PC-9 (cell line): ENCODE results near the gene SUSD2. TPM values are rescaled to one million over a fixed set of nuclear protein-coding genes. Genes with fewer than 3 reads are reported as not detected.
A peak's percentile ranks its signal among the peaks of the same experiment; 100 is the strongest.
"Not testable (repeated sequence)": the region's sequence is repeated elsewhere in the genome, so short reads cannot be mapped to it uniquely, and the experiment has no call there.

Experiments used
- BruUV-seq: library from RNA; stranded (reverse); fragments of 400-500 nt; replicated peaks from 2 replicates; lab custom pipeline; 2021; lab: Mats Ljungman, UMichigan
- CTCF ChIA-PET: fragments of 300-600 bp; sonication (Branson Sonifier 250); formaldehyde crosslinking; loops from one replicate; lab custom pipeline; 2022; ENCODE audit warnings: antibody characterized with exemption; lab: Charles Lee
- POLR2A ChIA-PET: fragments of 300-600 bp; sonication (Branson Sonifier 250); formaldehyde crosslinking; loops from one replicate; lab custom pipeline; 2022; ENCODE audit warnings: antibody characterized with exemption; ENCODE audit not compliant: unreplicated experiment; lab: Charles Lee
- DNase-seq, 2 experiments: peaks; one replicate each; pipeline versions ENCODE4 v3.0.0 to v3.0.0-alpha.2; 2015 to 2022; ENCODE audit warnings: mixed read lengths in 1 of 2
- H2AFZ ChIP-seq: fragments of 200-600 bp; sonication (generic); 2 replicates; pipeline ENCODE4 v1.8.1; 2017; ENCODE audit warnings: antibody characterized with exemption
- H3F3A ChIP-seq: fragments of 200-600 bp; sonication (generic); 2 replicates; pipeline ENCODE4 v1.8.1; 2017; ENCODE audit warnings: antibody characterized with exemption, mild to moderate bottlenecking, low read depth; ENCODE audit not compliant: insufficient read depth
- H3K27ac ChIP-seq: fragments of 200-600 bp; sonication (generic); 2 replicates; pipeline ENCODE4 v1.6.1; 2016; ENCODE audit warnings: mixed run types
- H3K27me3 ChIP-seq: fragments of 200-600 bp; sonication (generic); 2 replicates; pipeline ENCODE4 v1.6.1; 2016; ENCODE audit warnings: low read depth, mixed run types; ENCODE audit not compliant: insufficient read depth
- H3K36me3 ChIP-seq: fragments of 200-600 bp; sonication (generic); 2 replicates; pipeline ENCODE4 v1.6.1; 2016; ENCODE audit warnings: low read depth, mixed run types
- H3K4me1 ChIP-seq: fragments of 200-600 bp; sonication (generic); replicated peaks from 2 replicates; pipeline ENCODE4 v1.6.1; 2016; ENCODE audit warnings: mixed run types; ENCODE audit not compliant: insufficient read depth
- H3K4me2 ChIP-seq: fragments of 200-600 bp; sonication (generic); 2 replicates; pipeline ENCODE4 v1.6.1; 2017; ENCODE audit warnings: mixed run types
- H3K4me3 ChIP-seq: fragments of 200-600 bp; sonication (generic); 2 replicates; pipeline ENCODE4 v1.6.1; 2016; ENCODE audit warnings: mixed run types
- H3K79me2 ChIP-seq: fragments of 200-600 bp; sonication (generic); 2 replicates; pipeline ENCODE4 v1.6.1; 2017; ENCODE audit warnings: low read depth, mixed run types
- H3K9me2 ChIP-seq: fragments of 200-600 bp; sonication (generic); 2 replicates; pipeline ENCODE4 v1.8.1; 2017; ENCODE audit warnings: mild to moderate bottlenecking; ENCODE audit not compliant: insufficient read depth
- H3K9me3 ChIP-seq: fragments of 200-600 bp; sonication (generic); 2 replicates; pipeline ENCODE4 v1.8.1; 2016; ENCODE audit warnings: low read depth; ENCODE audit not compliant: insufficient read depth
- H4K20me1 ChIP-seq: fragments of 200-600 bp; sonication (generic); 2 replicates; pipeline ENCODE4 v1.8.1; 2017; ENCODE audit not compliant: insufficient read depth
- EZH2 ChIP-seq: fragments of 200-600 bp; sonication (generic); IDR thresholded peaks from 2 replicates; pipeline ENCODE4 v1.8.0; 2017; ENCODE audit warnings: antibody characterized with exemption, low read depth
- intact Hi-C: fragments of 100-400 bp; cut with micrococcal nuclease; formaldehyde crosslinking; loops from one replicate; pipeline ENCODE4 v1.10.0; 2022; ENCODE audit not compliant: unreplicated experiment
- total RNA-seq: library from RNA; stranded (reverse); gene quantifications from 2 replicates; pipeline ENCODE4 v1.2.3, GENCODE V29; 2021
- TF ChIP-seq, protein P1 (sequence below): fragments of 200-600 bp; sonication (generic); conservative IDR thresholded peaks from 2 replicates; pipeline ENCODE4 v1.6.1; 2017; ENCODE audit warnings: mixed run types, antibody characterized with exemption, mild to moderate bottlenecking, moderate library complexity

Gene SUSD2
- total RNA-seq, 1 experiment from 2014 or later = 5.5 TPM

DNA sequence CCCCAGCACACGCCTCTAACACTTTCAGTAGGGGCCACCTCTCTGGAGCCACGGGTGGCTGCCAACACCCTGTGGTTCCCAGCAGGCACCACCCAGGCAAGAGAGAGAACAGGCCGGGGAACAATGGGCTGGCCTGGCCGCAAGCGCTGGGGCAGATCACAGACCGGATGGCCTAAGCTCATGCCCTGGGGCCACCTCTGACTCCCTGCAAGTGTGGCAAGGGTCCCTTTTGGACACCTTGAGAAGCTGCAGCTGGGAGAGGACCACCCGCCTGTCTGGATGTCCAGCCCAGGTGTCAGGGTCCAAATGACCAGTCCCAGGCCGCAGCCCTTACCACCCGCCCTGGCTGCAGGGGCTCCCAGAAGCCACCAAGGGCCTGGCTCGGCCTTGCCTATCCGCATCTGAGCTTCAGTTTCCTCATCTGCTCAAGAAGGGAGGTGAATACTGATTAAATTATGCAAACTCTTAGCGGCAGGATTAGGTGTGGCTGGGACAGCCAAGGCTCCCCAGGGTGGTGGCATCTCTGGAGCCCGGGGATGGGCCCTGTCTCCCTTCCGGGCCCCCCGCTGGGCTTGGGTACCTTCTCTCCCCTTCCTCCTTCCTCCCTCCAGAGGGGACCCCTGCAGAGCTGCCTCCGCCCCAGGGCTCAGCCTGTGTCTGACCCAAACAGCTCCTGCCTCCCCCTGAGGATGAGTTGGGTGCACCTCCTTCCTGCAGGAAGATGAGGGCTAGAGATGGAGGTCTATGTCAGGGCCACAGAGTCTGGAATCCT is 785 bp upstream of the SUSD2 start:
- H3K9me2 ChIP-seq = no peaks in the 10 kb centered on the region
- H3K4me3 ChIP-seq = no peak overlapping the region
- H3K27ac ChIP-seq = 0 out of 2 replicates have a peak overlapping the region, but pooled peaks have one; percentile 13
- H3K36me3 ChIP-seq = no peaks in the 10 kb centered on the region
- no peaks in the 10 kb centered on the region for H3K27me3 ChIP-seq
- peak; percentile 50 to 67 for DNase-seq
- TF ChIP-seq EZH2 = no peak
- TF ChIP-seq, protein P1, sequence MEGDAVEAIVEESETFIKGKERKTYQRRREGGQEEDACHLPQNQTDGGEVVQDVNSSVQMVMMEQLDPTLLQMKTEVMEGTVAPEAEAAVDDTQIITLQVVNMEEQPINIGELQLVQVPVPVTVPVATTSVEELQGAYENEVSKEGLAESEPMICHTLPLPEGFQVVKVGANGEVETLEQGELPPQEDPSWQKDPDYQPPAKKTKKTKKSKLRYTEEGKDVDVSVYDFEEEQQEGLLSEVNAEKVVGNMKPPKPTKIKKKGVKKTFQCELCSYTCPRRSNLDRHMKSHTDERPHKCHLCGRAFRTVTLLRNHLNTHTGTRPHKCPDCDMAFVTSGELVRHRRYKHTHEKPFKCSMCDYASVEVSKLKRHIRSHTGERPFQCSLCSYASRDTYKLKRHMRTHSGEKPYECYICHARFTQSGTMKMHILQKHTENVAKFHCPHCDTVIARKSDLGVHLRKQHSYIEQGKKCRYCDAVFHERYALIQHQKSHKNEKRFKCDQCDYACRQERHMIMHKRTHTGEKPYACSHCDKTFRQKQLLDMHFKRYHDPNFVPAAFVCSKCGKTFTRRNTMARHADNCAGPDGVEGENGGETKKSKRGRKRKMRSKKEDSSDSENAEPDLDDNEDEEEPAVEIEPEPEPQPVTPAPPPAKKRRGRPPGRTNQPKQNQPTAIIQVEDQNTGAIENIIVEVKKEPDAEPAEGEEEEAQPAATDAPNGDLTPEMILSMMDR = no peak
- ChIA-PET CTCF (interaction anchor here (0.6 to 1.3 kb wide), 2 partner anchors 9 to 292 kb away, joined by 3 to 12 read pairs; no protein-coding TSS in a partner anchor), POLR2A (interaction anchor here (0.6 kb wide), 1 partner anchor 42 kb away, joined by 3 read pairs; no protein-coding TSS in a partner anchor)
- peaks cover 14% of the 10 kb centered on the region for H3K4me1 ChIP-seq
- H3K9me3 ChIP-seq = no peaks in the 10 kb centered on the region
- H3F3A ChIP-seq = peaks cover 10% of the 10 kb centered on the region; the same call in 1 of the 2 replicates
- no peak overlapping the region; the same call in 1 of the 2 replicates for H3K4me2 ChIP-seq
- intact Hi-C loops = loop anchor here (1.0 to 10.0 kb wide), 2 partner anchors 23 to 316 kb away; no protein-coding TSS in a partner anchor
- H2AFZ ChIP-seq = no peak overlapping the region
- no peaks in the 10 kb centered on the region for H4K20me1 ChIP-seq
- no TSS peak for BruUV-seq
- H3K79me2 ChIP-seq = no peaks in the 10 kb centered on the region

DNA sequence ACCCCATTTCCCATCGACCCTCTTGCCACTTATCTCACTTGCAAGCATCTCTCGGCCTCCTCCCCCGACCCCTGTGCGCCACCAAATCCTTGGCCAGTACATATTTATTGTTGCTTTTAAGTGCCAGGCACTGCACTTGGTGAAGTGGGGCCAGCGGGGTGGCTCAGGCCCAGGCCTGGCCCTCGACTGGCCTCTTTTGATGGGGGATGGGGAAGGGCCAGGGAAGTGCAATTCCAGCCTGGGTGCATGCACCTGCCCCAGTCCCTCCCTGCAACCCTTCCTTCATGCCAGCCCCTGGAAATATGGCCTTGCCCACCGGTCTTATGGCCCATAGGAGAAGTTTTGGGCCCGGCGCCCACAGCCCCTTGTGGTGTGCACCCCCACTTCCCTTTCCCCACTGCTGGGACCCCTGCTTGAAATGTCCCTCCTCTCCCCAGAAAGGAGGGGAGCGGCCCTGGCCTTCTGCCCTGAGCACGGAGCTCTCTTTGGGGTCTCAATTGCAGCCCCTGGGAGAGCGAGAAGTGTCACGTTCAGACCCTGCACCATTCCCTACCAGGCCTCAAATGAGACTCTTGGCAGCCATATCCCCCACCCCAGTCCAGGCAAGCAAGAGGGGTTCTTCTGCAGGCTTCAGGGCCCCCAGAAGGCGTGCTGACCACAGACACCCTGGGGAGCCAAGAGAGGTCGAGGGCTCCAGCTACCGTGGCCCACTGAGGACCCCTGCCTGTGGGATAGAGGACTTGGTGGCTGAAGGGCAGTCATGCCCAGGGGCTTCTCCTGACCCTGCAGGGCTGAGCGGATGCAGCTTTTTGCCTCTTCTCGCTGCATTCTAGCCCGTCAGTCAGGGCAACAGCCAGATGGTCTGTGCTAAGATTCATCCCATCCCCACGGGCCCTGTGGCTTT is 961 bp downstream of the SUSD2 start:
- no peak for DNase-seq
- H4K20me1 ChIP-seq = no peaks in the 10 kb centered on the region
- H3F3A ChIP-seq = peaks cover 10% of the 10 kb centered on the region; the same call in 1 of the 2 replicates
- peak overlapping the region; percentile 44; the same call in 1 of the 2 replicates for H3K4me2 ChIP-seq
- ChIA-PET POLR2A (no interaction called here), CTCF (no interaction called here)
- H3K9me2 ChIP-seq = no peaks in the 10 kb centered on the region
- no peaks in the 10 kb centered on the region for H3K36me3 ChIP-seq
- H3K27ac ChIP-seq = no peak overlapping the region
- no peak overlapping the region for H3K4me3 ChIP-seq
- no peak overlapping the region for H2AFZ ChIP-seq
- H3K79me2 ChIP-seq = no peaks in the 10 kb centered on the region
- TF ChIP-seq, protein P1 = no peak
- no peak for TF ChIP-seq EZH2
- no peaks in the 10 kb centered on the region for H3K9me3 ChIP-seq
- no peaks in the 10 kb centered on the region for H3K27me3 ChIP-seq
- intact Hi-C loops = loop anchor here (10.0 kb wide), 1 partner anchor 317 kb away; no protein-coding TSS in a partner anchor
- peaks cover 14% of the 10 kb centered on the region for H3K4me1 ChIP-seq
- no TSS peak for BruUV-seq

DNA sequence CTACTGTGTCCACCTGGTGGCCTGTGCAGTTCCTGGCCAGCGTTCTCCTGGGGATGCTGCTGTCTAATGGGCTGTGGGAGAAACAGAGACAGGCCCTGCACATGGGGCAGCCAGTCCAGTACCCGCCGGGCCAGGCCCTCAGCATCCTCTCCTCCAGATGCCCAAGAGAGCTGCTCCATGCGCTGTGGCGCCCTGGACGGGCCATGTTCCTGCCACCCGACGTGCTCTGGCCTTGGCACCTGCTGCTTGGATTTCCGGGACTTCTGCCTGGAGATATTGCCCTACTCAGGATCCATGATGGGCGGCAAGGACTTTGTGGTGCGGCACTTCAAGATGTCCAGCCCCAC is 1.6 kb downstream of the SUSD2 start:
- BruUV-seq = not testable (repeated sequence)
- intact Hi-C loops = loop anchor here (10.0 kb wide), 1 partner anchor 318 kb away; no protein-coding TSS in a partner anchor

More for the DNA sequence above, 1.6 kb downstream of the SUSD2 start:
- H4K20me1 ChIP-seq, H3K4me2 ChIP-seq, DNase-seq, H3K27me3 ChIP-seq, H3K79me2 ChIP-seq, H3K27ac ChIP-seq, H2AFZ ChIP-seq, H3K9me2 ChIP-seq, H3K4me3 ChIP-seq, H3F3A ChIP-seq, H3K9me3 ChIP-seq, CTCF ChIA-PET, H3K36me3 ChIP-seq, POLR2A ChIA-PET: not testable (repeated sequence)
- H3K4me1 ChIP-seq = peaks cover 14% of the 10 kb centered on the region
